ENCODE results near the gene WDR5. TPM values are rescaled to one million over a fixed set of nuclear protein-coding genes. Genes with fewer than 3 reads are reported as not detected.

WDR5 gene
- total and polyA plus RNA-seq, 9 of the 15 experiments (the other 6 are each of a cell fraction or from before 2014, with no cell fraction given) = 3.0 to 56.8 (median 38.6) TPM

DNA sequence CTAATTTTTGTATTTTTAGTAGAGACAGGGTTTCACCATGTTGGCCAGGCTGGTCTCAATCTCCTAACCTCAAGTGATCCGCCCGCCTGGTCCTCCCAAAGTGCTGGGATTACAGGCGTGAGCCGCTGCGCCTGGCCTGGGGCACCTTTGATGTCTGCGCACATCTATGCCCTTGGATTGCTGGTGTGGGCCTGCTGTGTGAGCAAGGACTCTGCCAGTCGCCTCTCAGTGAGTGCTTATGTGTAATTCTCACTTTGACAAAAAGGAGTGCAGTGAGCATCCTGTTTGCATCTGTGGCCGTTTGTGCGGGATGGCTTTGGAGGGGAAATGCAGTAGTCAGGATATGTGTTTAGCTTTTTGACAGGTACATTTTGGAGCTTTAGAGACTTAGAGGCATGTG, 9.4 kb downstream of the WDR5 start:
- H3K27me3 ChIP-seq (ENCODE audit: control insufficient read depth in 2 of 2, insufficient read depth in 2 of 2, low read length in 2 of 2) = no peaks in the 10 kb centered on the region
- FAIRE-seq = no peak
- H3K27ac ChIP-seq (ENCODE audit: extremely low read depth, low read depth, low read length) = no peak overlapping the region
- ChIA-PET POLR2A (no interaction called here), CTCF (ENCODE audit: low intra/inter-chr PET ratio) (no interaction called here)
- peaks cover 86% of the 10 kb centered on the region; the same call in 2 of the 3 replicates for H3K36me3 ChIP-seq (ENCODE audit: control insufficient read depth, insufficient read depth, low read length)
- H4K20me1 ChIP-seq (replicated peaks; ENCODE audit: control insufficient read depth, insufficient read depth, low read length) = no peaks in the 10 kb centered on the region
- in situ Hi-C loops (cut with MboI) = no loop called here
- intact Hi-C loops (cut with micrococcal nuclease) = no loop called here
- ATAC-seq = no peak
- no peaks in the 10 kb centered on the region for H3K9me1 ChIP-seq (ENCODE audit: control insufficient read depth, insufficient read depth, low read length)
- H3K4me2 ChIP-seq (ENCODE audit: insufficient read depth, low read length) = no peak overlapping the region
- H2AFZ ChIP-seq (ENCODE audit: low read depth, low read length) = no peak overlapping the region
- H3K4me1 ChIP-seq (replicated peaks in 1 of 2; ENCODE audit: control insufficient read depth in 2 of 2, insufficient read depth in 2 of 2, low read length in 2 of 2) = peaks cover 0 to 7% of the 10 kb centered on the region in 2 experiments; a peak in 1 of 5 replicates
- TF ChIP-seq ERF (CRISPR knock-in tag; IDR thresholded peaks at IDR 0.05) = no peak
- TF ChIP-seq, protein P1, sequence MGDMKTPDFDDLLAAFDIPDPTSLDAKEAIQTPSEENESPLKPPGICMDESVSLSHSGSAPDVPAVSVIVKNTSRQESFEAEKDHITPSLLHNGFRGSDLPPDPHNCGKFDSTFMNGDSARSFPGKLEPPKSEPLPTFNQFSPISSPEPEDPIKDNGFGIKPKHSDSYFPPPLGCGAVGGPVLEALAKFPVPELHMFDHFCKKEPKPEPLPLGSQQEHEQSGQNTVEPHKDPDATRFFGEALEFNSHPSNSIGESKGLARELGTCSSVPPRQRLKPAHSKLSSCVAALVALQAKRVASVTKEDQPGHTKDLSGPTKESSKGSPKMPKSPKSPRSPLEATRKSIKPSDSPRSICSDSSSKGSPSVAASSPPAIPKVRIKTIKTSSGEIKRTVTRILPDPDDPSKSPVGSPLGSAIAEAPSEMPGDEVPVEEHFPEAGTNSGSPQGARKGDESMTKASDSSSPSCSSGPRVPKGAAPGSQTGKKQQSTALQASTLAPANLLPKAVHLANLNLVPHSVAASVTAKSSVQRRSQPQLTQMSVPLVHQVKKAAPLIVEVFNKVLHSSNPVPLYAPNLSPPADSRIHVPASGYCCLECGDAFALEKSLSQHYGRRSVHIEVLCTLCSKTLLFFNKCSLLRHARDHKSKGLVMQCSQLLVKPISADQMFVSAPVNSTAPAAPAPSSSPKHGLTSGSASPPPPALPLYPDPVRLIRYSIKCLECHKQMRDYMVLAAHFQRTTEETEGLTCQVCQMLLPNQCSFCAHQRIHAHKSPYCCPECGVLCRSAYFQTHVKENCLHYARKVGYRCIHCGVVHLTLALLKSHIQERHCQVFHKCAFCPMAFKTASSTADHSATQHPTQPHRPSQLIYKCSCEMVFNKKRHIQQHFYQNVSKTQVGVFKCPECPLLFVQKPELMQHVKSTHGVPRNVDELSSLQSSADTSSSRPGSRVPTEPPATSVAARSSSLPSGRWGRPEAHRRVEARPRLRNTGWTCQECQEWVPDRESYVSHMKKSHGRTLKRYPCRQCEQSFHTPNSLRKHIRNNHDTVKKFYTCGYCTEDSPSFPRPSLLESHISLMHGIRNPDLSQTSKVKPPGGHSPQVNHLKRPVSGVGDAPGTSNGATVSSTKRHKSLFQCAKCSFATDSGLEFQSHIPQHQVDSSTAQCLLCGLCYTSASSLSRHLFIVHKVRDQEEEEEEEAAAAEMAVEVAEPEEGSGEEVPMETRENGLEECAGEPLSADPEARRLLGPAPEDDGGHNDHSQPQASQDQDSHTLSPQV (IDR thresholded peaks at IDR 0.05) = no peak
- no peak for TF ChIP-seq CREBBP (IDR thresholded peaks at IDR 0.05; ENCODE audit: low read depth, low read length)
- no peak for TF ChIP-seq ADNP (tag; IDR thresholded peaks at IDR 0.05)
- TF ChIP-seq FOSL1 (tag; conservative IDR thresholded peaks at IDR 0.05) = no peak
- TF ChIP-seq E2F3 (CRISPR knock-in tag; IDR thresholded peaks at IDR 0.05) = no peak
- TF ChIP-seq ZNF224 (CRISPR knock-in tag; IDR thresholded peaks at IDR 0.05) = no peak
- TF ChIP-seq, protein P2, sequence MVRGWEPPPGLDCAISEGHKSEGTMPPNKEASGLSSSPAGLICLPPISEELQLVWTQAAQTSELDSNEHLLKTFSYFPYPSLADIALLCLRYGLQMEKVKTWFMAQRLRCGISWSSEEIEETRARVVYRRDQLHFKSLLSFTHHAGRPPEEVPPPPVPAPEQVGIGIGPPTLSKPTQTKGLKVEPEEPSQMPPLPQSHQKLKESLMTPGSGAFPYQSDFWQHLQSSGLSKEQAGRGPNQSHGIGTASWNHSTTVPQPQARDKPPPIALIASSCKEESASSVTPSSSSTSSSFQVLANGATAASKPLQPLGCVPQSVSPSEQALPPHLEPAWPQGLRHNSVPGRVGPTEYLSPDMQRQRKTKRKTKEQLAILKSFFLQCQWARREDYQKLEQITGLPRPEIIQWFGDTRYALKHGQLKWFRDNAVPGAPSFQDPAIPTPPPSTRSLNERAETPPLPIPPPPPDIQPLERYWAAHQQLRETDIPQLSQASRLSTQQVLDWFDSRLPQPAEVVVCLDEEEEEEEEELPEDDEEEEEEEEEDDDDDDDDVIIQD (CRISPR knock-in tag; IDR thresholded peaks at IDR 0.05) = no peak
- no peak for TF ChIP-seq HEY1 (CRISPR knock-in tag; IDR thresholded peaks at IDR 0.05; ENCODE audit: borderline replicate concordance)
- TF ChIP-seq BRD4 (IDR thresholded peaks at IDR 0.05) = no peak
- no peaks in the 10 kb centered on the region for H3K9me3 ChIP-seq (replicated peaks; ENCODE audit: control insufficient read depth, insufficient read depth, low read depth, low read length)
- BruUV-seq (replicated peaks) = no TSS peak
- H3K4me3 ChIP-seq = no peak overlapping the region
- peaks cover 2% of the 10 kb centered on the region; the same call in 1 of the 3 replicates for H3K79me2 ChIP-seq (ENCODE audit: control insufficient read depth, insufficient read depth, low read length)
- no peak for DNase-seq (ENCODE audit: extremely low read depth in 1 of 4, low spot score in 3 of 4)
- H3K9ac ChIP-seq (ENCODE audit: insufficient read depth in 1 of 2, low read depth in 2 of 2, low read length in 2 of 2) = no peak overlapping the region
- 95% methylated on average over 9 of the region's 9 CpGs for whole genome bisulfite sequencing (ENCODE audit: insufficient coverage, low coverage, missing lambda C conversion rate)

Data from K562 (cell line).